HFF-Myc (cell line): ENCODE data around the gene CNTN5.
"Not testable (repeated sequence)": the region's sequence is repeated elsewhere in the genome, so short reads cannot be mapped to it uniquely, and the experiment has no call there.

ENCODE experiments used
- DNase-seq: peaks from one replicate; pipeline ENCODE4 v3.0.0-alpha.2; 2011; ENCODE audit warnings: low read depth; ENCODE audit errors: extremely low read depth
- H3K4me3 ChIP-seq: replicated peaks from 2 replicates; pipeline ENCODE4 v1.5.1; 2011; ENCODE audit warnings: low read depth, mild to moderate bottlenecking, control low read depth, low read length
- TF ChIP-seq, protein P1 (sequence below): IDR thresholded peaks from 2 replicates; pipeline ENCODE4 v1.5.1; 2012; ENCODE audit warnings: mild to moderate bottlenecking, low read depth, low read length, control low read depth; ENCODE audit errors: missing control alignments

CNTN5 gene

GRCh38 chr11:99822846-99823565 lies 802.3 kb downstream of the CNTN5 start:
- no peak for DNase-seq
- no peak overlapping the region for H3K4me3 ChIP-seq
- TF ChIP-seq, protein P1, sequence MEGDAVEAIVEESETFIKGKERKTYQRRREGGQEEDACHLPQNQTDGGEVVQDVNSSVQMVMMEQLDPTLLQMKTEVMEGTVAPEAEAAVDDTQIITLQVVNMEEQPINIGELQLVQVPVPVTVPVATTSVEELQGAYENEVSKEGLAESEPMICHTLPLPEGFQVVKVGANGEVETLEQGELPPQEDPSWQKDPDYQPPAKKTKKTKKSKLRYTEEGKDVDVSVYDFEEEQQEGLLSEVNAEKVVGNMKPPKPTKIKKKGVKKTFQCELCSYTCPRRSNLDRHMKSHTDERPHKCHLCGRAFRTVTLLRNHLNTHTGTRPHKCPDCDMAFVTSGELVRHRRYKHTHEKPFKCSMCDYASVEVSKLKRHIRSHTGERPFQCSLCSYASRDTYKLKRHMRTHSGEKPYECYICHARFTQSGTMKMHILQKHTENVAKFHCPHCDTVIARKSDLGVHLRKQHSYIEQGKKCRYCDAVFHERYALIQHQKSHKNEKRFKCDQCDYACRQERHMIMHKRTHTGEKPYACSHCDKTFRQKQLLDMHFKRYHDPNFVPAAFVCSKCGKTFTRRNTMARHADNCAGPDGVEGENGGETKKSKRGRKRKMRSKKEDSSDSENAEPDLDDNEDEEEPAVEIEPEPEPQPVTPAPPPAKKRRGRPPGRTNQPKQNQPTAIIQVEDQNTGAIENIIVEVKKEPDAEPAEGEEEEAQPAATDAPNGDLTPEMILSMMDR = no peak

GRCh38 chr11:99836739-99837138 lies 816.0 kb downstream of the CNTN5 start:
- H3K4me3 ChIP-seq, DNase-seq: not testable (repeated sequence)

GRCh38 chr11:99841885-99842284 lies 821.1 kb downstream of the CNTN5 start:
- TF ChIP-seq, protein P1 = no peak
- no peak overlapping the region for H3K4me3 ChIP-seq
- no peak for DNase-seq

DNA sequence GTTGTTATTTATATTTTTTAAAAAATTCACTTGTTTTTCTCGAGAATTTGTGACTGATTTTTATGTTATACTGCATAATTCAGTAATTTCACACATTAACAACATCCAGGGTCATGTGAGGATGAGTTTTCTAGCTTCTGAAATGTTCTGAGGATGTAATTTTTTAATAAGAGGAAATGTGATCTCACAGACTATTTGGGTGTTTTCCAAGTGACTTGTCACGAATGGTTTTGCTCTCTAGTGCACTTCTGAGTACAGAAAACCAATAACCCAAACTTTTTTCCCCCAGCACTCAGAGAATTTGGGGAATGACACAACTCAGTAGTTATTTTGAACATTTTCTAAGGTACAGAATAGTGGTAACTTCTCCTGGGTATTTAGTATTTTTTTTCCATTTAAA lies 845.2 kb downstream of the CNTN5 start:
- H3K4me3 ChIP-seq = no peak overlapping the region
- TF ChIP-seq, protein P1 = no peak
- DNase-seq = no peak

DNA sequence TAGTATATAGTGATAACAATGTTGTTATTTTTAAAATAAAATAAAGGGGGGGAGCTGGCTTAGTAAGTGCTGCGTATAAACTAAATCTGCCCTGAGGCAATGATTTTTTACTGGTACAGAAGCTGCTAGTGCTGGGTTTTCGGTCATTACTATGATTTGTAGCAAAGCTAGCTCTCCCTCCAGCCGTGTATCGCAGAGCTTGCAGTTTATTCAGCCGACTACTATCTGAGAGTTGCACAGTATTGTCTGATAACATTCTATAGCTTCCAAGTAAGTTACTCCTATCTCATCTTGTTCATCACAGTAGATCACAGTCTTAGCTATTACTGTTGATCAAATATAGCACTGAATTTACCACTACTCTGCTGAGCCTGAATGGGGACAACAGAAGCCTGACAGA lies 860.9 kb downstream of the CNTN5 start:
- no peak overlapping the region for H3K4me3 ChIP-seq
- no peak for DNase-seq
- TF ChIP-seq, protein P1 = no peak

DNA sequence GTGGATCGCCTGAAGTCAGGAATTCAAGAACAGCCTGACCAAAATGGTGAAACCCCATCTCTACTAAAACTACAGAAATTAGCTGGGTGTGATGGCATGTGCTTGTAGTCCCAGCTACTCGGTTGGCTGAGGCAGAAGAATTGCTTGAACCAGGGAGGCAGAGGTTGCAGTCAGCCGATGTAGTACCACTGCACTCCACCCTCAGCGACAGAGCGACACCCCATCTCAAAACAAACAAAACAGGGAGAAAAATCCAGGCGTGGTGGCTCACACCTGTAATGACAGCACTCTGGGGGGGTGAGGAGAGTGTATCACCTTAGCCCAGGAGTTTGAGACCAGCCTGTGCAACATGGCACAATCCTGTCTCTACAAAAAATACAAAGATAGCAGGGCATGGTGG lies 864.0 kb downstream of the CNTN5 start:
- TF ChIP-seq, protein P1 = no peak
- no peak overlapping the region for H3K4me3 ChIP-seq
- no peak for DNase-seq

DNA sequence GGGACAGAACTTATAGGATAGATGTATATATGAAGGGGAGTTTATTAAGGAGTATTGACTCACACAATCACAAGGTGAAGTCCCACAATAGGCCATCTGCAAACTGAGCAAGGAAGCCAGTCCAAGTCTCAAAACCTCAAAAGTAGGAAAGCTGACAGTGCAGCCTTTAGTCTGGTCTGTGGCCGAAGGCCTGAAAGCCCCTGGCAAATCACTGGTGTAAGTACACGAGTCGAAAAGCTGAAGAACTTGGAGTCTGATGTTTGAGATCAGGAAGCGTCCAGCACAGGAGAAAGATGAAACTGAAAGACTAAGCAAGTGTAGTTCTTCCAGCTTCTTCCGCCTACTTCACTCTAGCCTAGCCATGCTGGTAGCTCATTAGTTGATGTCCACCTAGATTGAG lies 866.7 kb downstream of the CNTN5 start:
- DNase-seq = no peak
- TF ChIP-seq, protein P1 = no peak
- H3K4me3 ChIP-seq = no peak overlapping the region
